ENCODE results near the gene ANKRD44.

Gene ANKRD44

DNA sequence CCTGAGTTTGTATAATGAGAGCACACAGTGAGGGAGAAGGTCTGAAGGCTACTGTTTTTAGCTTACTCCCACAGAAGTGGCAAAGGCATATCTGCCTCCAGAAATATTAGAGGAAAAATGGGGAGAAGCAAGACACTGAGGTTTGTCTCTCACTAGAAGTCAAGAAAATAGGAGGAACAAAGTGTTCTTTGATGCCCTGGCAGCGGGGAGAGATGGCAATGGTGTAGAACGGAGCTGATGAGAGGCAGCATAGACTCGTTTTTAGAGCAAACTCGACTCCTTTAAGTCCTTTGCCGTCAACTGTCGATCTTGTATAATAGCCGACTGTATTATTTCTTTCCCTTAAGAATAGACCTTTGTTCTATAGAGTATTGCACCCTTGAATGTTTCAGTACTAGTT lies 73.8 kb downstream of the ANKRD44 start:
- Histone ChIP-seq H3K9ac (ENCODE audit: low read length) (no peak overlapping the region), H3K36me3 (ENCODE audit: control insufficient read depth, insufficient read depth, low read length) (no peaks in the 10 kb centered on the region), H3K27me3 (ENCODE audit: control insufficient read depth, insufficient read depth, low read length) (no peaks in the 10 kb centered on the region), H3K4me1 (ENCODE audit: control insufficient read depth, insufficient read depth, low read length) (no peaks in the 10 kb centered on the region), H3K4me3 (ENCODE audit: low read depth, low read length) (no peak overlapping the region), H3K27ac (ENCODE audit: low read depth, low read length) (no peak overlapping the region), H3K9me3 (ENCODE audit: control insufficient read depth, insufficient read depth, low read depth, low read length) (no peaks in the 10 kb centered on the region)

DNA sequence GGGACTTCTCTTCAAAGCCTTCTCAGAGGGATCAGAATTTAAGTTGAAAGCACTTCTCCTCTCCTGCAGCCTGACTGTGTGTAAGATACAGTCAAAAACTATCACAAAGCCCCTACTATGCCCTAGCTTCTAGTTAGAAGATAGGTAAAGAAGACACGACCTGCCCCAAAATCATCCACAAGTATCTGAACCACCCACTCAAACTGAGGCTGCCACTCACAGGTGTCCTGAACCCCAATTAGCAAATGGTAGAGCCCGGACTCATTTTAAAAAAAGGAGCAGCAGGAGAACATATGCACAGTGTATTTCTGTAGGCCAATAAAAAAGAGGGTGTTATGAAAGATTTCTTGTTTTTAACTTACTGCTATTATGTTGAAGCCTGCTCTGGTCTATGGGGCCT lies 74.4 kb downstream of the ANKRD44 start:
- no peaks in the 10 kb centered on the region for H3K4me1 ChIP-seq (ENCODE audit: control insufficient read depth, insufficient read depth, low read length)

DNA sequence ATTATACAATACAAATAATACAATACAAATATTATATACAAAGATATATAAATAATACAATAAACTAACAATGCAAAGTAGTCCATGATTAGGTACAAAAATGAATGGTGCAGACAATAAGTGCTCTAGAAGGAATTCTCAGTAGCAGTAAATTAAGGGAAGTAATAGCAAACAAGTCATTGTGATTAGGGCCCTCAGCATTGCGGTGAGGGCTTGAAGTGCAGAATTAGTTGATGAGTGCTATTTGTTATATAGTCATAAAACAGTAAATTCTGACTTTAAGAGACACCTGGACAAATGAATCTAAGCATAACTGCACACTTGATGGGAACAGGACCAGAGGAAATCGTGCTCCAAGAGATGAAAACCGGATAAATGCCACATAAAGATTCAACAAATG lies 74.9 kb downstream of the ANKRD44 start:
- H3K27ac ChIP-seq (ENCODE audit: low read depth, low read length) = no peak overlapping the region
- H3K4me1 ChIP-seq (ENCODE audit: control insufficient read depth, insufficient read depth, low read length) = no peaks in the 10 kb centered on the region
- no peak overlapping the region for H3K4me3 ChIP-seq (ENCODE audit: low read depth, low read length)
- no peaks in the 10 kb centered on the region for H3K27me3 ChIP-seq (ENCODE audit: control insufficient read depth, insufficient read depth, low read length)
- H3K9me3 ChIP-seq (ENCODE audit: control insufficient read depth, insufficient read depth, low read depth, low read length) = no peaks in the 10 kb centered on the region
- no peak overlapping the region for H3K9ac ChIP-seq (ENCODE audit: low read length)
- no peaks in the 10 kb centered on the region for H3K36me3 ChIP-seq (ENCODE audit: control insufficient read depth, insufficient read depth, low read length)

More for the DNA sequence above, 74.4 kb downstream of the ANKRD44 start:
- Histone ChIP-seq H3K4me3 (ENCODE audit: low read depth, low read length) (no peak overlapping the region), H3K27me3 (ENCODE audit: control insufficient read depth, insufficient read depth, low read length) (no peaks in the 10 kb centered on the region), H3K36me3 (ENCODE audit: control insufficient read depth, insufficient read depth, low read length) (no peaks in the 10 kb centered on the region), H3K9ac (ENCODE audit: low read length) (no peak overlapping the region), H3K9me3 (ENCODE audit: control insufficient read depth, insufficient read depth, low read depth, low read length) (no peaks in the 10 kb centered on the region), H3K27ac (ENCODE audit: low read depth, low read length) (no peak overlapping the region)

DNA sequence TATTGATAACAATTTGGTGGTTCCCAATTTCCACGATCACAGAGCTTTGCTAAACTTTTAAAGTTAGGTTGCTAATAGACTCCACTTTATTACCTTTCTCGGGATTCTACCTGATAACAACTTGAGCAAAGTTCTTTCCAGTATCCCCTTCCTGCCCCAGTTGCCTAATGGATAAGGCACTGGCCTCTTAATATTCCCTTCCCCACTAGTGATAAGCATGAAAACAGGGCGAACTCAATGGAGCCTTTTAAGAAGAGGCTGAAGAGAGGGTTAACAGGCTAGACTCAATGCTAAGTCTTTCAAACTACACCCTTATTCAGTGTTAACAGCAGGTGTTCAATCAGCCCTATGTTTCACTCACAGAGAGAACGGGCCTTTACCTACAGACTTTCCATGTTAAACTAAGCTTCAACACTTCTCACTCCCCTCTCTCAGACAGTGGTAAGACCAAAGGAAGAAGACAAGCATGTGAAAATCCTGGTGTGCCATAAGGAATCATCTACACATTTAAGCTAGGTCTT lies 75.8 kb downstream of the ANKRD44 start:
- Histone ChIP-seq H3K9me3 (ENCODE audit: control insufficient read depth, insufficient read depth, low read depth, low read length) (no peaks in the 10 kb centered on the region), H3K4me1 (ENCODE audit: control insufficient read depth, insufficient read depth, low read length) (no peaks in the 10 kb centered on the region), H3K36me3 (ENCODE audit: control insufficient read depth, insufficient read depth, low read length) (no peaks in the 10 kb centered on the region), H3K4me3 (ENCODE audit: low read depth, low read length) (no peak overlapping the region), H3K9ac (ENCODE audit: low read length) (no peak overlapping the region), H3K27me3 (ENCODE audit: control insufficient read depth, insufficient read depth, low read length) (no peaks in the 10 kb centered on the region), H3K27ac (ENCODE audit: low read depth, low read length) (no peak overlapping the region)

DNA sequence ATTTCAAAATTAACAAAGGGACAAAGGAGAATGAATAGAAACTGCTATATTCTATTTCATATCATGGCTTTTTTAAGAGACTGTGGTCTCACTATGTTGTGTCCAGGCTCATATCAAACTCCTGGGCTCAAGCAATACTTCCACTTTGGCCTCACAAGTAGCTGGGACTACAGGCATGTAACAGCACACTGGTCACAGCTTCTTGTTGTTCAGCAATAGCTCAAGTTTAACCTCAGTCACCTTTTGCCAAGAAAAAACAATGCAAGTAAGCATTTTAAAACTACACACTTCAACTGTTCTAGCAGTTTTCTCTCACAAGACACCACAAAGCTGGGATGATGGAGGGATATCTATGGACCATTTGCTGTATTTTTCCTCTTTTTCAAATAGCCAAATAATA lies 77.1 kb downstream of the ANKRD44 start:
- Histone ChIP-seq H3K27ac (ENCODE audit: low read depth, low read length) (no peak overlapping the region), H3K9me3 (ENCODE audit: control insufficient read depth, insufficient read depth, low read depth, low read length) (no peaks in the 10 kb centered on the region), H3K4me3 (ENCODE audit: low read depth, low read length) (no peak overlapping the region), H3K9ac (ENCODE audit: low read length) (no peak overlapping the region), H3K36me3 (ENCODE audit: control insufficient read depth, insufficient read depth, low read length) (no peaks in the 10 kb centered on the region), H3K27me3 (ENCODE audit: control insufficient read depth, insufficient read depth, low read length) (no peaks in the 10 kb centered on the region), H3K4me1 (ENCODE audit: control insufficient read depth, insufficient read depth, low read length) (no peaks in the 10 kb centered on the region)

DNA sequence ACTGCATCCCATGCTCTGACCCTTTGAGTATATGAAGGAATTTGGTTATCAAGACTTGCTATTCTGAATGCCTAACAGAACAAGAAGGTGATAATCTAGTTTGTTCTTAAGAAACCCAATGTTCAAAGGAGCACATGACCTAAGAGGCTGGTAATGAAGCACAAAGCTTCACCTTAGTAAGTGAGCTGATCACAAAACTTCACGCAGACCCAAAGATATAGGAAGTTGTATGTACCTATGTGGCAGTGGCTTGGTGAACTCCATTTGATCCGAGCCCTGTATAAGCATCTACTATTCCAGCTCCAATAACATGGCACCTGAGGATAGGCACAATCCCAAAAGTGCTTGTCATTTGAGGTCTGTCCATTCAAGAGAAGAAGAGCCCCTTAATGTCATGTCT lies 78.6 kb downstream of the ANKRD44 start:
- H3K4me3 ChIP-seq (ENCODE audit: low read depth, low read length) = no peak overlapping the region
- no peak overlapping the region for H3K9ac ChIP-seq (ENCODE audit: low read length)
- H3K9me3 ChIP-seq (ENCODE audit: control insufficient read depth, insufficient read depth, low read depth, low read length) = no peaks in the 10 kb centered on the region
- no peaks in the 10 kb centered on the region for H3K4me1 ChIP-seq (ENCODE audit: control insufficient read depth, insufficient read depth, low read length)
- no peaks in the 10 kb centered on the region for H3K36me3 ChIP-seq (ENCODE audit: control insufficient read depth, insufficient read depth, low read length)
- no peak overlapping the region for H3K27ac ChIP-seq (ENCODE audit: low read depth, low read length)
- H3K27me3 ChIP-seq (ENCODE audit: control insufficient read depth, insufficient read depth, low read length) = no peaks in the 10 kb centered on the region

DNA sequence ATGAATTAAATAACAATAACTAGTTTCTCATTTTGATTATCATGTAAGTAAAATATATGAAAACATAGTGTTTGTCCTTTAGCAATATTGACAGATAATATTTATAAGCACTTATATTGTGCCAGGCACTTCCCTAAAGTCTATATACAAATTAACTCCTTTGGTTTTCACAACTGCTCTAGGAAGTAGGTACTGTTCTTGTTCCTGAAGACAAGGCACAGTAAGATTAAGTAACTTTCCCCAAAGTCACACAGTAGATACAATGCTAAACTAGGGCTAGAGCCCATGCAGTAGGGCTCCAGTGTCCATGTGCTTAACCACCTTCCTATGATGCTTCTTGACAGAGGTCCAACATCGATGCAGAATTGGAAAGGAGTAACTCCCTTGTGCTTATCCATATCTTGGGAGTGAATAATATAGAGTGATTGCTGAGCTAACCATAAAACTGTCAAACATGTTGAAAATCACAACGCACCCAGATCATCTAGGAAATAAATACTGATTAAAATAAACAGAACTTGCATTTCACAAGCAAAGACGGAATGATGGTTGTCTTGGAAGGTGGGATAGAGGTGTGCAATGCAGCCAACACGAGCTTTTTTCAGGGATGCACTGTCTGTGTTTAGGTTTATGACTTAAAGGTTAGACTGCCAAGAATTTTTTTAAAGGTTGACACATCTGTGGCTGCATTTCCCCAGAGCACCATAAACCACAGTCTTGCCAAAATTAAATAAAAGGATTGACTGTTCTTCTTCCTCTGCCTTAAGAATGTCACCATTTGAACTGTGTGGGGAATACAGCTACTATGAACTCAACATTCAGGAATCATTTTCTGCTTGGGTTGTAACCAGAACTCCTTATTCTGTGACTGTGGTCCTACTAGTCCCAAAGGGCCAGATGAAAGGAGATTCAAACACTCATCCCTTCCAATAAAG lies 80.8 kb downstream of the ANKRD44 start:
- no peaks in the 10 kb centered on the region for H3K36me3 ChIP-seq (ENCODE audit: control insufficient read depth, insufficient read depth, low read length)
- no peak overlapping the region for H3K9ac ChIP-seq (ENCODE audit: low read length)
- H3K4me3 ChIP-seq (ENCODE audit: low read depth, low read length) = no peak overlapping the region
- H3K4me1 ChIP-seq (ENCODE audit: control insufficient read depth, insufficient read depth, low read length) = no peaks in the 10 kb centered on the region
- no peaks in the 10 kb centered on the region for H3K27me3 ChIP-seq (ENCODE audit: control insufficient read depth, insufficient read depth, low read length)
- no peak overlapping the region for H3K27ac ChIP-seq (ENCODE audit: low read depth, low read length)
- H3K9me3 ChIP-seq (ENCODE audit: control insufficient read depth, insufficient read depth, low read depth, low read length) = no peaks in the 10 kb centered on the region

DNA sequence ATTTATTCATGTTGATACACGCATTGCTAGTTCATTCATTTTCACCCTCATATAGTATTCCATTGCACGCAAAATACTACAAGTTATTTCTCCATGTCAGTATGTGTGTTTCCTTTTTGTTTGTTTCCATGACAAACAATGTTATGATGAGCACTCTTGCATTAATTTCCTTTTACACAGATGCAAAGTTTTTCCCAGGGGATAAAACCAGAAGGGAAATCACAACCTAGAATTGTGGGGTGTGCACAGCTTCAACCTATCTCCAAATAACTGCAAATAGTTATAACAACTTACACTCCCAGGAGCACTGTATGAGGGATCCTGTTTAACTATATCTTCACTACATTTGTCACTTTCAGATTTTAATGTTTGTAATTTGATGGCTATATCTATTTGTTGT lies 87.1 kb downstream of the ANKRD44 start:
- Histone ChIP-seq H3K4me1 (ENCODE audit: control insufficient read depth, insufficient read depth, low read length) (no peaks in the 10 kb centered on the region), H3K9me3 (ENCODE audit: control insufficient read depth, insufficient read depth, low read depth, low read length) (no peaks in the 10 kb centered on the region), H3K9ac (ENCODE audit: low read length) (no peak overlapping the region), H3K27ac (ENCODE audit: low read depth, low read length) (no peak overlapping the region), H3K27me3 (ENCODE audit: control insufficient read depth, insufficient read depth, low read length) (no peaks in the 10 kb centered on the region), H3K4me3 (ENCODE audit: low read depth, low read length) (no peak overlapping the region), H3K36me3 (ENCODE audit: control insufficient read depth, insufficient read depth, low read length) (no peaks in the 10 kb centered on the region)

DNA sequence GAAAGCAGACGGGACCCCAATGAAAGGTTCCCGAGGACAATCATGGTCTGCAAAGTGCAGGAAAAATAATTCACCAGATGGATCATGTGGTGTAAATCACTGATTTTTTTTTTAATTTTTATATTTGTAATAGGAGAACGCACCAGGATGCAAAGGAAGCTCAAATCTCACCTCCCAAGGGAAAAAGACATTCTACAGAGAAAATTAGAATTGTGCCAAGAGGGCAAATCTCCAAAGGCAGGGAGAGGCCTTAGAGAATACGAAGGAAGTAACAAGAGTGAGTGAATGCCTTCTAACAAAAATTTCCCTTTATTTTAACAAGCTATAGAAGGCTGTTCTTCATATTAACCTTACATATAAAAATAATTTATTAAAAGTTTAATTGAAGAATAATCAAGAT lies 90.9 kb downstream of the ANKRD44 start:
- H3K4me3 ChIP-seq (ENCODE audit: low read depth, low read length) = no peak overlapping the region
- H3K36me3 ChIP-seq (ENCODE audit: control insufficient read depth, insufficient read depth, low read length) = no peaks in the 10 kb centered on the region
- H3K9ac ChIP-seq (ENCODE audit: low read length) = no peak overlapping the region
- H3K4me1 ChIP-seq (ENCODE audit: control insufficient read depth, insufficient read depth, low read length) = no peaks in the 10 kb centered on the region
- no peak overlapping the region for H3K27ac ChIP-seq (ENCODE audit: low read depth, low read length)
- no peaks in the 10 kb centered on the region for H3K9me3 ChIP-seq (ENCODE audit: control insufficient read depth, insufficient read depth, low read depth, low read length)
- H3K27me3 ChIP-seq (ENCODE audit: control insufficient read depth, insufficient read depth, low read length) = no peaks in the 10 kb centered on the region

DNA sequence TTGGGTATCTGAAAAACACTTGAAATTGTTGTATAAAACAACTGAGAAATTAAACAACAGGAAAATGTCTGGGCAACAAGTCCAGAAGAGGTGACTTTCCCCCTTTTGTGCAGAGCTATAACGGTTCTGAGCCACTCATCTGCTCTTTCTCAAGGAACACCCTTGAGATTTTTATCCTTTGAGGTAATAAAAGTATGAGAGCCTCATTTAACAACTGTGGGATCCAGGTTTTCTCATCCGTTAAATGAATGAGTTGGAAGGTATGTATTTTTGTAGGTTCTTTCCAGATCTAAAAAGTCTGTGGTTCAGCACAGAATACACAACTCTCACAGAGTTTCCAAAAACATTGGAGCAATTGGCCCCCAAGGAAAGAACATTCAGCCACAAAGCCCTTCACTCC lies 93.0 kb downstream of the ANKRD44 start:
- no peak overlapping the region for H3K27ac ChIP-seq (ENCODE audit: low read depth, low read length)
- H3K27me3 ChIP-seq (ENCODE audit: control insufficient read depth, insufficient read depth, low read length) = no peaks in the 10 kb centered on the region
- no peak overlapping the region for H3K4me3 ChIP-seq (ENCODE audit: low read depth, low read length)
- no peaks in the 10 kb centered on the region for H3K36me3 ChIP-seq (ENCODE audit: control insufficient read depth, insufficient read depth, low read length)
- H3K9ac ChIP-seq (ENCODE audit: low read length) = no peak overlapping the region
- no peaks in the 10 kb centered on the region for H3K9me3 ChIP-seq (ENCODE audit: control insufficient read depth, insufficient read depth, low read depth, low read length)
- H3K4me1 ChIP-seq (ENCODE audit: control insufficient read depth, insufficient read depth, low read length) = no peaks in the 10 kb centered on the region

DNA sequence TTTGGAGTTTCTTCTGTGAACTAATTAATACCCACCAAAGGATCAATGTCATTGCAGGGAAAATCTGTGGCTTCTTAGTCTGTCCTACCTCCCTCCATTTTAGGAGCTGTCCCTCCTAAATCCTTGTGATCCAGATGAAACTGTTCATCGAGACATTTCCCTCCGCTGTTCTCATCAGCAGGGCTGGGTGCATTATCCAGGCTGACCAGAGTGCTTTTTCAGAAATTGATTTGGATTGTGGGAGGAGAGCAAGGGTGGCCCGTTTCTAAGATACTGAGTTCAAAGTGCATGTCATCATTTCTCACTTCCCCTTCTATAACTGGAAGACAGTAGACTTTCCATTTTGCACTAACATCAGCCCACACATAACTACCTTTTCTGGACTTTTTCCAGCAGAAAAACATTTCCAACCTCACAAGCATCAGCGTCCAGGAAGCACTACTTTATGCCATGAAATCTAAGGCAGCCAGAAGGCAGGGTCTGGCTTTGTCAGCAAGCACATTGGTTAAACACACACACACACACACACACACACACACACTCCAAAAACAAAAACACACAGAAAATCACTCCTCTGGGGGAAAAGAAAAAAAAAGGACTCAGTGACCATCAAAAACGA lies 94.1 kb downstream of the ANKRD44 start:
- Histone ChIP-seq H3K9me3 (ENCODE audit: control insufficient read depth, insufficient read depth, low read depth, low read length) (no peaks in the 10 kb centered on the region), H3K9ac (ENCODE audit: low read length) (no peak overlapping the region), H3K36me3 (ENCODE audit: control insufficient read depth, insufficient read depth, low read length) (no peaks in the 10 kb centered on the region), H3K27ac (ENCODE audit: low read depth, low read length) (no peak overlapping the region), H3K4me3 (ENCODE audit: low read depth, low read length) (no peak overlapping the region), H3K4me1 (ENCODE audit: control insufficient read depth, insufficient read depth, low read length) (no peaks in the 10 kb centered on the region), H3K27me3 (ENCODE audit: control insufficient read depth, insufficient read depth, low read length) (no peaks in the 10 kb centered on the region)

Measured in HUES6 (cell line).